A673 (cell line): ENCODE data around the gene NDFIP2. TPM values are rescaled to one million over a fixed set of nuclear protein-coding genes. Genes with fewer than 3 reads are reported as not detected.

ENCODE experiments used
- BruUV-seq: library from RNA; stranded (reverse); fragments of 400-500 nt; replicated peaks from 2 replicates; lab custom pipeline; 2021; lab: Mats Ljungman, UMichigan
- CTCF ChIA-PET: fragments of 300-600 bp; sonication (Branson Sonifier 250); formaldehyde crosslinking; loops from one replicate; lab custom pipeline; 2022; ENCODE audit warnings: antibody characterized with exemption; lab: Charles Lee
- POLR2A ChIA-PET: fragments of 300-600 bp; sonication (Branson Sonifier 250); formaldehyde crosslinking; loops from one replicate; lab custom pipeline; 2022; ENCODE audit warnings: antibody characterized with exemption; ENCODE audit not compliant: low non-redundant PET; lab: Charles Lee
- DNase-seq: peaks from one replicate; pipeline ENCODE4 v3.0.0-alpha.2; 2015; ENCODE audit warnings: low spot score
- H3K27ac ChIP-seq: fragments of 200-600 bp; sonication (generic); 2 replicates; pipeline ENCODE4 v1.5.1; 2016; ENCODE audit warnings: mixed run types, low read depth, mild to moderate bottlenecking, mixed read lengths, antibody characterized with exemption, low read length; ENCODE audit not compliant: poor library complexity, severe bottlenecking
- H3K27me3 ChIP-seq: fragments of 200-600 bp; sonication (generic); replicated peaks from 2 replicates; pipeline ENCODE4 v1.6.1; 2017; ENCODE audit warnings: mixed run types, low read depth, mild to moderate bottlenecking, mixed read lengths, antibody characterized with exemption, low read length; ENCODE audit not compliant: insufficient read depth, poor library complexity
- H3K36me3 ChIP-seq: fragments of 200-600 bp; sonication (generic); 2 replicates; pipeline ENCODE4 v1.6.1; 2016; ENCODE audit warnings: mixed run types, mild to moderate bottlenecking, mixed read lengths, antibody characterized with exemption, low read length; ENCODE audit not compliant: insufficient read depth, poor library complexity, severe bottlenecking
- H3K4me1 ChIP-seq: fragments of 200-600 bp; sonication (generic); 2 replicates; pipeline ENCODE4 v1.6.1; 2017; ENCODE audit warnings: mixed run types, mild to moderate bottlenecking, mixed read lengths, antibody characterized with exemption, low read length; ENCODE audit not compliant: insufficient read depth, poor library complexity, severe bottlenecking
- H3K4me3 ChIP-seq: fragments of 200-600 bp; sonication (generic); 2 replicates; pipeline ENCODE4 v1.5.1; 2016; ENCODE audit warnings: low read depth, mixed run types, mild to moderate bottlenecking, mixed read lengths, low read length; ENCODE audit not compliant: poor library complexity, severe bottlenecking
- H3K9me3 ChIP-seq: fragments of 200-600 bp; sonication (generic); 2 replicates; pipeline ENCODE4 v1.6.1; 2016; ENCODE audit warnings: mixed run types, low read depth, mild to moderate bottlenecking, mixed read lengths, antibody characterized with exemption, low read length; ENCODE audit not compliant: poor library complexity, severe bottlenecking
- EZH2 ChIP-seq: fragments of 200-600 bp; sonication (generic); IDR thresholded peaks from 2 replicates; pipeline ENCODE4 v1.6.1; 2017; ENCODE audit warnings: borderline replicate concordance, low read depth, mild to moderate bottlenecking, mixed read lengths, antibody characterized with exemption, low read length; ENCODE audit not compliant: poor library complexity, severe bottlenecking
- intact Hi-C: fragments of 100-400 bp; cut with micrococcal nuclease; formaldehyde crosslinking; loops from one replicate; pipeline ENCODE4 v1.10.0; 2022; ENCODE audit not compliant: unreplicated experiment
- total RNA-seq: library from RNA; stranded (reverse); gene quantifications from 2 replicates; pipeline ENCODE4 v1.2.3, GENCODE V29; 2021
- TF ChIP-seq, protein P1 (sequence below): fragments of 300-800, 200-600 bp; sonication (generic); conservative IDR thresholded peaks from 2 replicates; pipeline ENCODE4 v1.5.1; 2017; ENCODE audit warnings: low read depth, mild to moderate bottlenecking, antibody characterized with exemption, low read length, moderate library complexity, mixed read lengths

NDFIP2 gene
- total RNA-seq, 1 experiment from 2014 or later: 34.0 TPM

DNA sequence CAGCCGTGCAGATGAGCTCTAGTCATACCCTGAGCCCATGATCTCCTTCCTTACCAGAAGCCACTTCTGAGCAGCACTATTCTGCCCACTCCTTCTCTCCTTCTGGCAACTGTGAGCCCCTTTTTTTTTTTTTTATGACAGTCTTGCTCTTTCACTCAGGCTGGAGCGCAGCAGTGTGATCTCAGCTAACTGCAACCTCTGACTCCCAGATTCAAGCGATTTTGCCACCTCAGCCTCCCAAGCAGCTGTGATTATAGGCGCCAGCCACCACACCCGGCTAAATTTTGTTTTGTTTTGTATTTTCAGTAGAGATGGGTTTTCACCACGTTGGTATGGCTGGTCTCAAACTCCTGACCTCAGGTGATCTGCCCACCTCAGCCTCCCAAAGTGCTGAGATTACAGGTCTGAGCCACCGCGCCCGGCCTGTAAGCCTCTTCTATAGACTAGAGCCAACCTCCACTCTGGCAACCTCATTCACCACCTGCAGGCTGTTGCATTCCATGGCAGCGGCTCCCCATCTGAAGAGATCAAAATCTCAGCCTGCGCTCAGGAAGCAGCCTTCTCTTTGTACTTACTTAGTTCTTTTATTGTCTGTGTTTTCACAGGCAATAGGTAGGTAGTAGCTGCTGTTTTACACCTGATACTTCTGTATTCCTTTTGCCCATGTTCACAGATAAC is 34.8 kb upstream of the NDFIP2 start:
- CTCF ChIA-PET: no interaction called here
- Histone ChIP-seq H3K9me3 (no peaks in the 10 kb centered on the region), H3K36me3 (no peaks in the 10 kb centered on the region), H3K27ac (no peak overlapping the region), H3K27me3 (peaks cover 12% of the 10 kb centered on the region), H3K4me1 (peaks cover 14% of the 10 kb centered on the region), H3K4me3 (no peak overlapping the region)
- TF ChIP-seq EZH2: no peak
- TF ChIP-seq, protein P1, sequence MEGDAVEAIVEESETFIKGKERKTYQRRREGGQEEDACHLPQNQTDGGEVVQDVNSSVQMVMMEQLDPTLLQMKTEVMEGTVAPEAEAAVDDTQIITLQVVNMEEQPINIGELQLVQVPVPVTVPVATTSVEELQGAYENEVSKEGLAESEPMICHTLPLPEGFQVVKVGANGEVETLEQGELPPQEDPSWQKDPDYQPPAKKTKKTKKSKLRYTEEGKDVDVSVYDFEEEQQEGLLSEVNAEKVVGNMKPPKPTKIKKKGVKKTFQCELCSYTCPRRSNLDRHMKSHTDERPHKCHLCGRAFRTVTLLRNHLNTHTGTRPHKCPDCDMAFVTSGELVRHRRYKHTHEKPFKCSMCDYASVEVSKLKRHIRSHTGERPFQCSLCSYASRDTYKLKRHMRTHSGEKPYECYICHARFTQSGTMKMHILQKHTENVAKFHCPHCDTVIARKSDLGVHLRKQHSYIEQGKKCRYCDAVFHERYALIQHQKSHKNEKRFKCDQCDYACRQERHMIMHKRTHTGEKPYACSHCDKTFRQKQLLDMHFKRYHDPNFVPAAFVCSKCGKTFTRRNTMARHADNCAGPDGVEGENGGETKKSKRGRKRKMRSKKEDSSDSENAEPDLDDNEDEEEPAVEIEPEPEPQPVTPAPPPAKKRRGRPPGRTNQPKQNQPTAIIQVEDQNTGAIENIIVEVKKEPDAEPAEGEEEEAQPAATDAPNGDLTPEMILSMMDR: no peak
- no peak for DNase-seq
- intact Hi-C loops: no loop called here
- POLR2A ChIA-PET: no interaction called here
- BruUV-seq: no TSS peak

DNA sequence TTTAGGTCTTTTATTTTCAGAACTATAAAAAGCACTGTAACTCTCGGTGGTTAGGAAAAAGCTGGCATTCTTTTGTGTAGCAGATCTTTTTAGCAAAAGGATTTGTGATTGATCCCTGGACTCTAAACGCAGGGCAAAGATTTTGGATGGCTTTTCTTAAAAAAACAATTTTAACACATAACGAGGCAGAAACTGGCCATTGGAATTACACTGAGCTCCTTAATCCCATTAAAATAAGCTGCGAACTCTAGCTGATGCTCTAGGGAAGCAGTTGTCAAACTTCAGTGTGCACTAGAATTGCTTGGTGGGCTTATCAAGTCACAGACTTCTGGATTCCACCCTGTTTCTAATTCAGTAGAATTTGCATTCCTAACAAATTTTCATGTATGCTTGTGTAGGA is 33.8 kb upstream of the NDFIP2 start:
- intact Hi-C loops: no loop called here
- Histone ChIP-seq H3K27me3 (peaks cover 12% of the 10 kb centered on the region), H3K36me3 (no peaks in the 10 kb centered on the region), H3K4me3 (no peak overlapping the region), H3K27ac (no peak overlapping the region), H3K4me1 (peaks cover 19% of the 10 kb centered on the region), H3K9me3 (no peaks in the 10 kb centered on the region)
- no peak for DNase-seq
- TF ChIP-seq, protein P1: no peak
- no peak for TF ChIP-seq EZH2
- ChIA-PET CTCF (no interaction called here), POLR2A (no interaction called here)
- BruUV-seq: no TSS peak

DNA sequence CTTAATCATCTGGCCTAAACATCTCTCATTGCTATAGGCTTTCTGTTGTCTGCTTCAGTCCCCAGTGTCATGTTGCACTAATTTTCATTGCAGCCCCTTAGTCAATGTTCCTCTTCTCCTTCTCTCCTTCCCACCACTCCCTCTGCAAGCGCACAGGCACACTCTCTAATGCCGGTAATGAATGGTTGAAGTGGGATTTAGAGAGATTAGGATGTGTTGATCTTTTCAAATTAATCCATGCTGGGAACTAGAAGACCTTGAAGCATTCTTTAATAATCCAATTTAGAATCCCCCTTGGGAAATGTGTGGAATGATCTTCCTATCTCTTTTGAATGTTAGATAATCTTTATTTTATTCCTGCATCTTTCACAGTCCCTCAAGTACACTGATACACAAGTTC is 33.2 kb upstream of the NDFIP2 start:
- no TSS peak for BruUV-seq
- POLR2A ChIA-PET: no interaction called here
- Histone ChIP-seq H3K27me3 (peaks cover 12% of the 10 kb centered on the region), H3K4me3 (no peak overlapping the region), H3K27ac (no peak overlapping the region), H3K9me3 (no peaks in the 10 kb centered on the region), H3K4me1 (peaks cover 23% of the 10 kb centered on the region), H3K36me3 (no peaks in the 10 kb centered on the region)
- intact Hi-C loops: no loop called here
- DNase-seq: peak; percentile 74
- TF ChIP-seq EZH2: no peak
- TF ChIP-seq, protein P1: no peak
- CTCF ChIA-PET: no interaction called here
